Liver (tissue), 9 donors: ENCODE data around the gene PLEKHA7. TPM values are rescaled to one million over a fixed set of nuclear protein-coding genes. Genes with fewer than 3 reads are reported as not detected.
A peak's percentile ranks its signal among the peaks of the same experiment; 100 is the strongest.

Source experiments
- DNase-seq: peaks from one replicate; pipeline ENCODE4 v3.0.0-alpha.2; 2017; ENCODE audit warnings: low spot score
- H3K27ac ChIP-seq, 2 donors: one replicate each; pipeline ENCODE4 v1.7.0; 2013; ENCODE audit warnings: inconsistent platforms in 2 of 2, low read length in 2 of 2, control low read depth in 1 of 2, low read depth in 1 of 2, mild to moderate bottlenecking in 1 of 2
- H3K27me3 ChIP-seq, 4 donors: one replicate each; pipeline versions ENCODE4 v1.6.1 to v1.7.0; 2013; ENCODE audit warnings: low read length in 3 of 4, inconsistent platforms in 1 of 4, mild to moderate bottlenecking in 1 of 4, moderate library complexity in 1 of 4; ENCODE audit not compliant: control insufficient read depth in 4 of 4, insufficient read depth in 4 of 4
- H3K36me3 ChIP-seq, 4 donors: one replicate each; pipeline versions ENCODE4 v1.6.1 to v1.7.0; 2013; ENCODE audit warnings: low read length in 3 of 4, mild to moderate bottlenecking in 3 of 4, low read depth in 1 of 4, moderate library complexity in 1 of 4; ENCODE audit not compliant: control insufficient read depth in 4 of 4, insufficient read depth in 3 of 4
- H3K4me1 ChIP-seq, 4 donors: one replicate each; pipeline versions ENCODE4 v1.6.1 to v1.7.0; 2013; ENCODE audit warnings: low read length in 3 of 4, mild to moderate bottlenecking in 3 of 4, moderate library complexity in 1 of 4; ENCODE audit not compliant: control insufficient read depth in 4 of 4, insufficient read depth in 4 of 4
- H3K4me3 ChIP-seq, 3 donors: one replicate each; pipeline versions ENCODE4 v1.6.1 to v1.7.0; 2013; ENCODE audit warnings: low read length in 3 of 3, control low read depth in 1 of 3, low read depth in 1 of 3, mild to moderate bottlenecking in 1 of 3
- H3K9ac ChIP-seq, 2 donors: one replicate each; pipeline ENCODE4 v1.7.0; 2013; ENCODE audit warnings: low read length in 2 of 2, mild to moderate bottlenecking in 2 of 2, moderate library complexity in 2 of 2, control low read depth in 1 of 2, low read depth in 1 of 2
- H3K9me3 ChIP-seq, 4 donors: one replicate each; pipeline versions ENCODE4 v1.6.1 to v1.7.0; 2013; ENCODE audit warnings: low read length in 3 of 4; ENCODE audit not compliant: control insufficient read depth in 4 of 4
- ATF3 ChIP-seq: IDR thresholded peaks from 2 replicates; pipeline ENCODE4 v1.6.1; 2016; ENCODE audit warnings: antibody characterized with exemption
- CTCF ChIP-seq: fragments of 150-350 bp; IDR thresholded peaks from 2 replicates; pipeline ENCODE4 v1.5.1; 2017; ENCODE audit warnings: improper control_type of control experiment, low read depth, low read length; ENCODE audit not compliant: missing input control
- EGR1 ChIP-seq, 2 donors: IDR thresholded peaks; 2 replicates each; pipeline ENCODE4 v1.6.1; 2016 to 2018; ENCODE audit warnings: antibody characterized with exemption in 2 of 2, low read depth in 2 of 2
- FOXA1 ChIP-seq: IDR thresholded peaks from 2 replicates; pipeline ENCODE4 v1.6.1; 2016; ENCODE audit warnings: antibody characterized with exemption
- FOXA2 ChIP-seq: IDR thresholded peaks from 2 replicates; pipeline ENCODE4 v1.6.1; 2016; ENCODE audit warnings: antibody characterized with exemption
- GABPA ChIP-seq, 2 donors: IDR thresholded peaks in 1 of 2; conservative IDR thresholded peaks in 1 of 2; 2 replicates each; pipeline ENCODE4 v1.6.1; 2016; ENCODE audit warnings: antibody characterized with exemption in 2 of 2, mild to moderate bottlenecking in 1 of 2, moderate library complexity in 1 of 2
- HNF4A ChIP-seq, 2 donors: conservative IDR thresholded peaks; 2 replicates each; pipeline ENCODE4 v1.6.1; 2016; ENCODE audit warnings: antibody characterized with exemption in 2 of 2, mild to moderate bottlenecking in 2 of 2
- HNF4G ChIP-seq: IDR thresholded peaks from 2 replicates; pipeline ENCODE4 v1.6.1; 2016; ENCODE audit warnings: antibody characterized with exemption
- JUND ChIP-seq, 2 donors: IDR thresholded peaks; 2 replicates each; pipeline ENCODE4 v1.6.1; 2016; ENCODE audit warnings: antibody characterized with exemption in 2 of 2
- MAX ChIP-seq: IDR thresholded peaks from 2 replicates; pipeline ENCODE4 v1.6.1; 2016; ENCODE audit warnings: antibody characterized with exemption
- NR2F2 ChIP-seq: IDR thresholded peaks from 2 replicates; pipeline ENCODE4 v1.6.1; 2016; ENCODE audit warnings: antibody characterized with exemption
- RAD21 ChIP-seq, 2 donors: IDR thresholded peaks; 2 replicates each; pipeline ENCODE4 v1.6.1; 2016; ENCODE audit warnings: antibody characterized with exemption in 2 of 2, mild to moderate bottlenecking in 2 of 2
- REST ChIP-seq: IDR thresholded peaks from 2 replicates; pipeline ENCODE4 v1.6.1; 2016; ENCODE audit warnings: antibody characterized with exemption, mild to moderate bottlenecking
- RXRA ChIP-seq, 2 donors: IDR thresholded peaks; 2 replicates each; pipeline ENCODE4 v1.6.1; 2017 to 2018; ENCODE audit warnings: antibody characterized with exemption in 2 of 2, mild to moderate bottlenecking in 1 of 2
- SP1 ChIP-seq: IDR thresholded peaks from 2 replicates; pipeline ENCODE4 v1.6.1; 2018; ENCODE audit warnings: antibody characterized with exemption, mild to moderate bottlenecking
- TAF1 ChIP-seq: conservative IDR thresholded peaks from 2 replicates; pipeline ENCODE4 v1.6.1; 2016; ENCODE audit warnings: antibody characterized with exemption, mild to moderate bottlenecking
- YY1 ChIP-seq: IDR thresholded peaks from 2 replicates; pipeline ENCODE4 v1.6.1; 2016; ENCODE audit warnings: antibody characterized with exemption, mild to moderate bottlenecking
- ZBTB33 ChIP-seq: IDR thresholded peaks from 2 replicates; pipeline ENCODE4 v1.6.1; 2016; ENCODE audit warnings: antibody characterized with exemption
- WGBS: extraction: QIAGEN DNeasy Blood & Tissue Kit; methylation state at CpG from one replicate; pipeline ENCODE4 v1.1.7; 2013; 5-methylcytosine and 5-hydroxymethylcytosine counted together
- polyA plus RNA-seq, 2 donors: library from polyadenylated mRNA; stranded (reverse) in 1 of 2; unstranded in 1 of 2; fragments of 200-250 nt in 1 of 2; fragments of >200 nt in 1 of 2; fragmentation: Nextera tagmentation in 1 of 2; extraction: Ambion mirVana in 1 of 2; gene quantifications; one replicate each; pipeline versions ENCODE4 v1.2.1 to v1.2.3, GENCODE V29; 2013 to 2015
- total RNA-seq, 2 donors: library from RNA; depleted of rRNA; stranded (reverse); fragments of >200 nt; gene quantifications; one replicate each; pipeline ENCODE4 v1.2.3, GENCODE V29; 2014
- donor health status: healthy.
- donor health status: healthy.
- donor health status: healthy.
- donor health status: healthy.
- donor health status: healthy.

Gene PLEKHA7
- total and polyA plus RNA-seq, 4 donors, result 6.1 to 28.8 (median 8.5) TPM

GRCh38 chr11:16788141-16789062, 225.8 kb downstream of the PLEKHA7 start:
- Histone ChIP-seq H3K27me3 (no peaks in the 10 kb centered on the region), H3K4me3 (no peak overlapping the region), H3K36me3 (peaks cover 0 to 5% (median 2%) of the 10 kb centered on the region in 4 donors), H3K4me1 (peaks cover 21 to 63% (median 48%) of the 10 kb centered on the region in 4 donors), H3K27ac (peak overlapping the region; percentile 52 to 66), H3K9me3 (no peaks in the 10 kb centered on the region), H3K9ac (no peak overlapping the region)
- peak; percentile 77 for DNase-seq
- TF ChIP-seq SP1 (peak; percentile 81), RAD21 (IDR thresholded peaks at IDR 0.05) (peak; percentile 92 to 94), HNF4G (no peak), FOXA1 (peak; percentile 87), TAF1 (no peak), ZBTB33 (peak; percentile 69), GABPA (IDR thresholded peaks at IDR 0.05 in 1 of 2, conservative IDR thresholded peaks at IDR 0.05 in 1 of 2) (no peak), JUND (IDR thresholded peaks at IDR 0.05) (peak in 1 of 2 donors; percentile 72), FOXA2 (peak; percentile 80), ATF3 (peak; percentile 69), YY1 (peak; percentile 45), HNF4A (conservative IDR thresholded peaks at IDR 0.05) (peak; percentile 43 to 71), MAX (peak; percentile 93), EGR1 (IDR thresholded peaks at IDR 0.05; ENCODE audit: low read depth in 2 of 2) (peak in 1 of 2 donors; percentile 91), RXRA (IDR thresholded peaks at IDR 0.05) (peak; percentile 87 to 94), REST (peak; percentile 48), CTCF (peak; percentile 99), NR2F2 (peak; percentile 36)
- 35% methylated on average over 17 of the region's 17 CpGs for WGBS
